Measurements from ENCODE around the gene FGF14. TPM values are rescaled to one million over a fixed set of nuclear protein-coding genes. Genes with fewer than 3 reads are reported as not detected.

Gene FGF14
- total RNA-seq, 2 donors from 2014 or later: not detected

DNA sequence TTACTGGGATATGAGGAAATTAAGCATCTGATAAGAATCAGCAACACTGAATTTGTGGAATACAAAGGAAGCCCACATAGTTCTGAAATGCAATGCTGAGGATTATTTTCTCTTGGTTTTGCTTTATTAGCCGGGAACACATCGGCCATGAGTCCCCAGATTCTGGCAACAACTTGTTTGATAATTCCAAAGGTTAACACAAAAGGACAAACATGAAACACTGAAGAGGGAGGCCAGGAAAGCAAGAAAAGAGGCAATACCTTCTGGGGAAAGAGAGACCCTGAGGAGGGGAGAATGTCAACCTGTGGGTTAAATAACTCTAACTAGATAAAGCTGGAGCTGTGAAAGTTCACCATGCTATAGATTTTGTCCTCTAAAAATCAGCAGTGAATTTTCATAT is 663.5 kb downstream of the FGF14 start:
- Mint-ChIP-seq H3K4me3 (no peak overlapping the region), H3K27me3 (no peaks in the 10 kb centered on the region), H3K4me1 (ENCODE audit: low read depth in 2 of 2) (no peaks in the 10 kb centered on the region), H3K36me3 (no peaks in the 10 kb centered on the region), H3K9me3 (no peaks in the 10 kb centered on the region), H3K27ac (no peak overlapping the region)
- no peak for ATAC-seq
- no peak for DNase-seq (ENCODE audit: low spot score)

- Mint-ChIP-seq H3K9me3 (no peaks in the 10 kb centered on the region), H3K4me3 (no peak overlapping the region), H3K27me3 (no peaks in the 10 kb centered on the region), H3K4me1 (ENCODE audit: low read depth in 2 of 2) (no peaks in the 10 kb centered on the region), H3K27ac (no peak overlapping the region), H3K36me3 (no peaks in the 10 kb centered on the region)
- ATAC-seq (no peak), DNase-seq (ENCODE audit: low spot score) (no peak)
Observed at GRCh38 chr13:101736566-101736965, 665.3 kb downstream of the FGF14 start.

- ATAC-seq (no peak), DNase-seq (ENCODE audit: low spot score) (no peak)
- H3K27me3 Mint-ChIP-seq: no peaks in the 10 kb centered on the region
- H3K27ac Mint-ChIP-seq: no peak overlapping the region
- no peaks in the 10 kb centered on the region for H3K4me1 Mint-ChIP-seq (ENCODE audit: low read depth in 2 of 2)
- H3K36me3 Mint-ChIP-seq: no peaks in the 10 kb centered on the region
- no peaks in the 10 kb centered on the region for H3K9me3 Mint-ChIP-seq
- no peak overlapping the region for H3K4me3 Mint-ChIP-seq
Observed at GRCh38 chr13:101730420-101731000, 671.3 kb downstream of the FGF14 start.

GRCh38 chr13:101728615-101729014 is 673.2 kb downstream of the FGF14 start:
- Mint-ChIP-seq H3K4me3 (no peak overlapping the region), H3K27ac (no peak overlapping the region), H3K9me3 (no peaks in the 10 kb centered on the region), H3K36me3 (no peaks in the 10 kb centered on the region), H3K4me1 (ENCODE audit: low read depth in 2 of 2) (no peaks in the 10 kb centered on the region), H3K27me3 (no peaks in the 10 kb centered on the region)
- DNase-seq (ENCODE audit: low spot score) (no peak), ATAC-seq (no peak)

- Mint-ChIP-seq H3K9me3 (no peaks in the 10 kb centered on the region), H3K27ac (no peak overlapping the region), H3K4me3 (no peak overlapping the region), H3K36me3 (no peaks in the 10 kb centered on the region), H3K27me3 (no peaks in the 10 kb centered on the region), H3K4me1 (ENCODE audit: low read depth in 2 of 2) (no peaks in the 10 kb centered on the region)
- DNase-seq (ENCODE audit: low spot score): no peak
- no peak for ATAC-seq
Observed at GRCh38 chr13:101728021-101728420, 673.8 kb downstream of the FGF14 start.

GRCh38 chr13:101727118-101727517 is 674.7 kb downstream of the FGF14 start:
- no peak overlapping the region for H3K4me3 Mint-ChIP-seq
- peaks cover 0 to 9% of the 10 kb centered on the region in 2 donors for H3K27me3 Mint-ChIP-seq
- no peak for ATAC-seq
- no peak for DNase-seq (ENCODE audit: low spot score)
- no peaks in the 10 kb centered on the region for H3K4me1 Mint-ChIP-seq (ENCODE audit: low read depth in 2 of 2)
- no peak overlapping the region for H3K27ac Mint-ChIP-seq
- H3K36me3 Mint-ChIP-seq: no peaks in the 10 kb centered on the region
- H3K9me3 Mint-ChIP-seq: peaks cover 2% of the 10 kb centered on the region

GRCh38 chr13:101726681-101727080 is 675.2 kb downstream of the FGF14 start:
- no peak for ATAC-seq
- Mint-ChIP-seq H3K27ac (no peak overlapping the region), H3K9me3 (peaks cover 4% of the 10 kb centered on the region), H3K4me1 (ENCODE audit: low read depth in 2 of 2) (no peaks in the 10 kb centered on the region), H3K36me3 (no peaks in the 10 kb centered on the region), H3K4me3 (no peak overlapping the region), H3K27me3 (peaks cover 0 to 10% of the 10 kb centered on the region in 2 donors)
- no peak for DNase-seq (ENCODE audit: low spot score)

DNA sequence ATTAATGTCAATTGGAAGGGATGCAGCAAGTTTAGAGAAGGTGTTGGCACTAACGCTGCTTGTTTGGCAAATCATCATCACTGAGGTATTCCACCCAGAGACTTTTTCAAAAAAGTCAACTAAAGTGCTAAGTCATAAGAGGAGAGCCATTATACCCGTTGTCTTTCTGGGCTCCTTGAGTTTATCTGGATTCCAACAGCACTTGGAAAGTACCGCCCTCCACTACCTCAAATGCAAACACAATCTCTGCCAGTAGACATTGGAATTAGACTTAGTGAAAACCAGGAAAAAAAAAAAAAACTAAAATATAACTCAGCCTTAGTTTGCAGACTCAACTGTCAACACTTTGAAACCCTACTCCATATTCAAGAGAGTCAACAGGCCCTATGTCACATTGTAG is 683.4 kb downstream of the FGF14 start:
- Mint-ChIP-seq H3K27me3 (peaks cover 0 to 10% of the 10 kb centered on the region in 2 donors), H3K9me3 (peaks cover 4% of the 10 kb centered on the region), H3K4me3 (no peak overlapping the region), H3K36me3 (no peaks in the 10 kb centered on the region), H3K4me1 (ENCODE audit: low read depth in 2 of 2) (no peaks in the 10 kb centered on the region), H3K27ac (no peak overlapping the region)
- ATAC-seq (no peak), DNase-seq (ENCODE audit: low spot score) (no peak)

DNA sequence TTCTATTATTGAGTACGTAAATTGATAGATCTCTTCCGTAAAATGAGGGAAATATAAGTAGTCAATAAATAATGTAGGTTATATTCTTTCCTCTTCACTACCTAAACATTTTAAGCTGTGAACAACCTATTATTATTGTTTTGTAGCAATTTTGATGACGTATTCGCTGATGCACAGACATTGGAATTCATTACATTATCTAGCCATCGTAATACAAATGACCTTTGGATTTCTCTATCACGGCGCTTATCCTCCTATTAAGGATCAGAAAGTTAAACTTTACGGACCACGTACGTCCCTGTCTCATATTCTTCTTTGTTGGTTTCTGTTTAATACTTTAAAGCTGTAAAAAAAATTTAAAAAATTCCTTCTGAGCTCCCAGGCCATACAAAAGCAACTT is 684.5 kb downstream of the FGF14 start:
- no peak for ATAC-seq
- H3K4me3 Mint-ChIP-seq: no peak overlapping the region
- no peak for DNase-seq (ENCODE audit: low spot score)
- peaks cover 4% of the 10 kb centered on the region for H3K9me3 Mint-ChIP-seq
- H3K27ac Mint-ChIP-seq: no peak overlapping the region
- H3K4me1 Mint-ChIP-seq (ENCODE audit: low read depth in 2 of 2): no peaks in the 10 kb centered on the region
- H3K36me3 Mint-ChIP-seq: no peaks in the 10 kb centered on the region
- peaks cover 0 to 4% of the 10 kb centered on the region in 2 donors for H3K27me3 Mint-ChIP-seq

- peaks cover 0 to 4% of the 10 kb centered on the region in 2 donors for H3K27me3 Mint-ChIP-seq
- no peak overlapping the region for H3K4me3 Mint-ChIP-seq
- no peak for ATAC-seq
Observed at GRCh38 chr13:101714195-101714594, 687.7 kb downstream of the FGF14 start.

DNA sequence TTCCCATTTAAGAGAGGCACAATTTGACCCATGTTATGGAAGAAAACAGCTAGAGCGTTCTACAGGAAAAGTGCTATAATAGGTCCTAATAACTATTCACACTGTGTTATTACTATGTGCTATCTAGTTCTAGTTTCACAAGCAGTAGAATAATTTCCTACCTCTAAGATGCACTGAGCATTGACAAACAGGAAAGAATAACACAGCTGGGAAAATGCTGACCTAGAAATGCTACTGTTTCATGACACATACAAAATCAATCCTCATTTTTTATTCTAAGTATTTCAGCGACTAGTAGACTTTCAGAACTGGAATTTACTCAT is 689.9 kb downstream of the FGF14 start:
- no peaks in the 10 kb centered on the region for H3K9me3 Mint-ChIP-seq
- no peaks in the 10 kb centered on the region for H3K36me3 Mint-ChIP-seq
- no peak overlapping the region for H3K4me3 Mint-ChIP-seq
- DNase-seq (ENCODE audit: low spot score) (no peak), ATAC-seq (no peak)
- H3K27me3 Mint-ChIP-seq: peaks cover 0 to 4% of the 10 kb centered on the region in 2 donors
- H3K27ac Mint-ChIP-seq: no peak overlapping the region
- peaks cover 2 to 5% of the 10 kb centered on the region in 2 donors for H3K4me1 Mint-ChIP-seq (ENCODE audit: low read depth in 2 of 2)

More at GRCh38 chr13:101714195-101714594, 687.7 kb downstream of the FGF14 start:
- no peaks in the 10 kb centered on the region for H3K9me3 Mint-ChIP-seq
- DNase-seq (ENCODE audit: low spot score): no peak
- H3K4me1 Mint-ChIP-seq (ENCODE audit: low read depth in 2 of 2): no peaks in the 10 kb centered on the region
- H3K36me3 Mint-ChIP-seq: no peaks in the 10 kb centered on the region
- no peak overlapping the region for H3K27ac Mint-ChIP-seq

GRCh38 chr13:101711307-101712025 is 690.4 kb downstream of the FGF14 start:
- Mint-ChIP-seq H3K27me3 (peaks cover 0 to 4% of the 10 kb centered on the region in 2 donors), H3K4me3 (no peak overlapping the region), H3K27ac (no peak overlapping the region), H3K36me3 (no peaks in the 10 kb centered on the region), H3K9me3 (no peaks in the 10 kb centered on the region), H3K4me1 (ENCODE audit: low read depth in 2 of 2) (peaks cover 7 to 10% of the 10 kb centered on the region in 2 donors)
- DNase-seq (ENCODE audit: low spot score) (no peak), ATAC-seq (no peak)

DNA sequence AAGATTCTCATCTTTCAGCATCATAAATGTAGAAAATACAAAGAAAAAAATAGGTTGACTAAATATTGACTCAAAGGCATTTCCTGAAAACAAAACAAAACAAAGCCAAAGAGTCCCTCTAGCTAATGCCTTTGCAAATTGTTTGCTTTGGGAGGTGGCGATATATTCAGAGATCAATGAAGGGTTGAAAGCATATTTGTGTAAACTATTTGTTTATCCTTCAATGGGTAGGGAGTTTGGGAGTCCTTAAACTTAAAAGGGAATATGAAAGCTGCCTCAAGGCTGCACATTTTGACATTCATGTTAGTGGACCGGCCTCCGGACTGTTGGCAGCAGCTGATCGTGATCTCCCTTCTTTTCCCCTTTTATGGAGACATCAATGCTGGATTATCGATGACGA is 691.9 kb downstream of the FGF14 start:
- no peak overlapping the region for H3K4me3 Mint-ChIP-seq
- no peaks in the 10 kb centered on the region for H3K9me3 Mint-ChIP-seq
- no peaks in the 10 kb centered on the region for H3K36me3 Mint-ChIP-seq
- H3K4me1 Mint-ChIP-seq (ENCODE audit: low read depth in 2 of 2): peaks cover 8 to 10% of the 10 kb centered on the region in 2 donors
- ATAC-seq (no peak), DNase-seq (ENCODE audit: low spot score) (no peak)
- H3K27me3 Mint-ChIP-seq: peaks cover 0 to 4% of the 10 kb centered on the region in 2 donors
- no peak overlapping the region for H3K27ac Mint-ChIP-seq

DNA sequence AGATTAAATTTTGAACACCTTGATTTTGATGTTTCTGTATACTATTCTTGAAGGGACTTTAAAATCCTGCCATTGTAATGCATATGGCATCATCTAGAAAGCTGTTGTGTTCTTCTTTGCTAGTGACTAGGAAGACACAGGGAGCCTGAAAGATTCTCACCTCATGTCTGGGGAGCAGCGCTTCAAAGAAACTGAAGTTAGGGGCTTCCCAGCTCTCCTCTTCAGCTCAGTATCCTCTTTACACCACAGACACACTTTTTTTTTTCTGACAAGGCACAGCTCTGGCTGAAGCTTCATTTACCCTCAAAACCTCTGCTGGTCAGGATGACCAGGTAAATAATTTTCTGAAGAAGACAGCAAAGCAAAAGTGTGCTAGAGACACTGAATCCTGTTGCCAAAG is 693.7 kb downstream of the FGF14 start:
- no peaks in the 10 kb centered on the region for H3K9me3 Mint-ChIP-seq
- no peak overlapping the region for H3K27ac Mint-ChIP-seq
- ATAC-seq (no peak), DNase-seq (ENCODE audit: low spot score) (no peak)
- peak overlapping the region; percentile 5 for H3K4me3 Mint-ChIP-seq
- peaks cover 8 to 10% of the 10 kb centered on the region in 2 donors for H3K4me1 Mint-ChIP-seq (ENCODE audit: low read depth in 2 of 2)
- H3K36me3 Mint-ChIP-seq: no peaks in the 10 kb centered on the region
- peaks cover 4 to 11% of the 10 kb centered on the region in 2 donors for H3K27me3 Mint-ChIP-seq

DNA sequence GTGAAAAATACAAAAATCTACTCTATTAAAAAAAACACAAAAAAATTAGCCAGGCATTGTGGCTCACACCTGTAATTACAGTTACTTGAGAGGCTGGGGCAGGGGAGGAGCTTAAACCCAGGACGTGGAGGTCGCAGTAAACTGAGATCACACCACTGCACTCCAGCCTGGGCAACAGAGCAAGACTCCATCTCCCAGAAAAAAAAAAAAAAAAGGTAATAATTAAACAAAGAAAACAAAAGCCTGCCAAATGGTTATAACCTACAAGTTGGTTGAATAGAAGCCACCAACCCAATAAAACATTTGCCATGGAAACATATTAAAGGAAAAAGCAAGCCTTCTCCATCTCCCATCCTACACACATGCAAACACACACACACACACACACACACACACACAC is 694.2 kb downstream of the FGF14 start:
- peaks cover 8 to 10% of the 10 kb centered on the region in 2 donors for H3K4me1 Mint-ChIP-seq (ENCODE audit: low read depth in 2 of 2)
- no peak for DNase-seq (ENCODE audit: low spot score)
- H3K4me3 Mint-ChIP-seq: peak overlapping the region; percentile 5
- no peak for ATAC-seq
- H3K27me3 Mint-ChIP-seq: peaks cover 4 to 16% of the 10 kb centered on the region in 2 donors
- no peaks in the 10 kb centered on the region for H3K36me3 Mint-ChIP-seq
- no peak overlapping the region for H3K27ac Mint-ChIP-seq
- no peaks in the 10 kb centered on the region for H3K9me3 Mint-ChIP-seq

Measured in natural killer cell treated with Interleukin-12 subunit alpha and Interleukin-12 subunit beta and Interleukin-15 and Interleukin-18, amount 100 ng/mL, for 72 hours (primary cell).